DOHH2 (cell line): ENCODE measurements around the gene WDR49.

ENCODE experiments used
- EZH2phosphoT487 ChIP-seq: fragments of 200-600 bp; sonication (generic); IDR thresholded peaks from 2 replicates; pipeline ENCODE4 v1.6.1; 2017; ENCODE audit warnings: borderline replicate concordance, mild to moderate bottlenecking, antibody characterized with exemption, low read length, moderate library complexity, mixed read lengths
- TF ChIP-seq, protein P1 (sequence below): fragments of 200-600 bp; sonication (generic); IDR thresholded peaks from one replicate; pipeline ENCODE4 v1.5.1; 2014; ENCODE audit warnings: antibody characterized with exemption, mild to moderate bottlenecking, low read depth, low read length; ENCODE audit not compliant: poor library complexity, severe bottlenecking

DNA sequence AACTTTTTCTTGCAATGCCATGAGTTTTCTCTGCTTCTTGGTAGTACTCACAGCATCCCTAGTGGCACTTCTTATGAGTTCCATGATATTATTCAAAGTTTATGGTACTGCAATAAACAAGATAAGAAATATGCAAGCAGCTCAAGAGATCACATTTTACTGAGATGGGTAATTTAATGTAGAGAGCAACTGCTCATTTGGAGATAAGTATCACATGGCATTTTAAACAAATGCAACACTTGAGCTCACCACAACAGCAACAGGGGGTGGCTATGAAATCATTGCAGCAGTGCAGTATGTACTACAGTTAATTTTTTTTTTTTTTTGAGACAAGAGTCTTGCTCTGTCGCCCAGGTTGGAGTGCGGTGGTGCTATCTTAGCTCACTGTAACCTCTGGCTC lies 85.1 kb downstream of the WDR49 start:
- TF ChIP-seq, protein P1, sequence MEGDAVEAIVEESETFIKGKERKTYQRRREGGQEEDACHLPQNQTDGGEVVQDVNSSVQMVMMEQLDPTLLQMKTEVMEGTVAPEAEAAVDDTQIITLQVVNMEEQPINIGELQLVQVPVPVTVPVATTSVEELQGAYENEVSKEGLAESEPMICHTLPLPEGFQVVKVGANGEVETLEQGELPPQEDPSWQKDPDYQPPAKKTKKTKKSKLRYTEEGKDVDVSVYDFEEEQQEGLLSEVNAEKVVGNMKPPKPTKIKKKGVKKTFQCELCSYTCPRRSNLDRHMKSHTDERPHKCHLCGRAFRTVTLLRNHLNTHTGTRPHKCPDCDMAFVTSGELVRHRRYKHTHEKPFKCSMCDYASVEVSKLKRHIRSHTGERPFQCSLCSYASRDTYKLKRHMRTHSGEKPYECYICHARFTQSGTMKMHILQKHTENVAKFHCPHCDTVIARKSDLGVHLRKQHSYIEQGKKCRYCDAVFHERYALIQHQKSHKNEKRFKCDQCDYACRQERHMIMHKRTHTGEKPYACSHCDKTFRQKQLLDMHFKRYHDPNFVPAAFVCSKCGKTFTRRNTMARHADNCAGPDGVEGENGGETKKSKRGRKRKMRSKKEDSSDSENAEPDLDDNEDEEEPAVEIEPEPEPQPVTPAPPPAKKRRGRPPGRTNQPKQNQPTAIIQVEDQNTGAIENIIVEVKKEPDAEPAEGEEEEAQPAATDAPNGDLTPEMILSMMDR: no peak
- TF ChIP-seq EZH2phosphoT487: no peak
